ENCODE results near the gene INTS13.

INTS13 gene

DNA sequence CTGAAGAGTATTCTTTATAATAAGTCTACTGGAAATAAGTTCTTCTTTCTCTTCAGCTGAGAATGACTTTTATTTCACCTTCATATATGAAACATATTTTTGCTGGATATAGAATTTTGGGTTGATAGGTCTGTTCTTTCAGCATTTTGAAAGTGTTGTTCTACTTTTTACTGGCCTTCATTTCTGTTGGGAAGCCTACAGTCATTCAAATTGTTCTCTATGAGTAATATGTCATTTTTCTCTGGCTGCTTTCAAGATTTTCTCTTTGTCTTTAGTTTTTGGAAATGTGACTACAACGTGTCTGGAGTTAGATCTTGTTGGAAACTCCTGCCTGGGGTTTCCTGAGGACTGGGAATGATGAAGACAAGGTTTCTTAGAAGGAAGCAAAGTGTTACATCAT, 10.5 kb upstream of the INTS13 start:
- no peak overlapping the region for H3K4me3 ChIP-seq (ENCODE audit: low read depth, low read length)
- DNase-seq (ENCODE audit: low read depth), result no peak
- TF ChIP-seq, protein P1, sequence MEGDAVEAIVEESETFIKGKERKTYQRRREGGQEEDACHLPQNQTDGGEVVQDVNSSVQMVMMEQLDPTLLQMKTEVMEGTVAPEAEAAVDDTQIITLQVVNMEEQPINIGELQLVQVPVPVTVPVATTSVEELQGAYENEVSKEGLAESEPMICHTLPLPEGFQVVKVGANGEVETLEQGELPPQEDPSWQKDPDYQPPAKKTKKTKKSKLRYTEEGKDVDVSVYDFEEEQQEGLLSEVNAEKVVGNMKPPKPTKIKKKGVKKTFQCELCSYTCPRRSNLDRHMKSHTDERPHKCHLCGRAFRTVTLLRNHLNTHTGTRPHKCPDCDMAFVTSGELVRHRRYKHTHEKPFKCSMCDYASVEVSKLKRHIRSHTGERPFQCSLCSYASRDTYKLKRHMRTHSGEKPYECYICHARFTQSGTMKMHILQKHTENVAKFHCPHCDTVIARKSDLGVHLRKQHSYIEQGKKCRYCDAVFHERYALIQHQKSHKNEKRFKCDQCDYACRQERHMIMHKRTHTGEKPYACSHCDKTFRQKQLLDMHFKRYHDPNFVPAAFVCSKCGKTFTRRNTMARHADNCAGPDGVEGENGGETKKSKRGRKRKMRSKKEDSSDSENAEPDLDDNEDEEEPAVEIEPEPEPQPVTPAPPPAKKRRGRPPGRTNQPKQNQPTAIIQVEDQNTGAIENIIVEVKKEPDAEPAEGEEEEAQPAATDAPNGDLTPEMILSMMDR (conservative IDR thresholded peaks at IDR 0.05; ENCODE audit: low read depth, low read length), result no peak

DNA sequence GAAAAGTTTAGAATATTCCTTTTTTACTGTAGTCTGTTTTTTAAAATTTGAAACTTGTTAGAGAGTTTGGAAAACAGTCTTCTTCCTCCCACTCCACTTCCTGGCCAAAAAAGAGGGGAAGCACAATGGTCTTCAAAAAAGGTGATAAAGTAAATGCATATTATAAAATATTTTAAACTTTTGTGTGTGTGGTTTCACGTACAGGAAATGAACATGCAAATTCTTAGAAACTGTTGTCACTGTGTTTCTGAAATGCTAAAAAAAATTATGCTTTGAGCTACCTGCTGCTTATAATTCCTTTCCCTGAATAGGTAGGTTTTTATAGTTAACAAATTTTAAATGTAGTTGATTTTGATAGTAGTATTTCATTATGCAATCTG, 3.4 kb upstream of the INTS13 start:
- TF ChIP-seq, protein P1 (conservative IDR thresholded peaks at IDR 0.05; ENCODE audit: low read depth, low read length), result no peak
- H3K4me3 ChIP-seq (ENCODE audit: low read depth, low read length), result no peak overlapping the region
- peak; percentile 23 for DNase-seq (ENCODE audit: low read depth)

DNA sequence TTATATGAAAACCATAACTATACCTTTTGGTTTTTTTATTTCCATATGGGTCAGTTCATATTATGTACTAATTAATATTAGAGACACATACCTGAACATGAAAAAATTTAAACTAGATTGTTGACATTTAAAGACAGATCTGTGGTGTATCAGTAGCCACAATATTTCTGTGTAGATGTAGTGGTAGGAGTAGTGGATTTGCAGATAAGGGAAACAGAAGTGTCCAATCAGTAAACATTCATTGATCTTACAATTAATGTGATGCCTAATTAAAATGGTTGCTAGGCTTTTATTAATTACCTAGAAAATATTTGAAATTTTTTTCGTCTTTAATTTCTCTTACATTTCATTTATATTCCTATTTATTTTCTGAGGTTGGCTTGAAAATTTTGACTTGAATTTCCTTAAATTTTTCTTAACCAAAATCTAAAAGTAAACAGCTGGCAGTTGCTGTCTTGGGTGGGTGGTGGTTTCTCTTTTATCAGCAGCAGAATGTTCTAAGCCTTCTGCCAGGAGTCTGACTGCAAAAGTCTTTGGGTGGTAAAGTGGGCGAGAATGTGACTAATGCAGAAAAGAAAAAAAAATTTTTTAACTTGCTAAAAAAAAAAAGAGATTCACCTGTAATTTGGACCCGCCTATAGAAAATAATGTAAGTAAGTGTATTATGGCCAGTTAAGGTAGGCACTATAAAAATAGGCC, 2.9 kb upstream of the INTS13 start:
- H3K4me3 ChIP-seq (ENCODE audit: low read depth, low read length), result no peak overlapping the region
- peak; percentile 41 for DNase-seq (ENCODE audit: low read depth)
- TF ChIP-seq, protein P1 (conservative IDR thresholded peaks at IDR 0.05; ENCODE audit: low read depth, low read length), result no peak

DNA sequence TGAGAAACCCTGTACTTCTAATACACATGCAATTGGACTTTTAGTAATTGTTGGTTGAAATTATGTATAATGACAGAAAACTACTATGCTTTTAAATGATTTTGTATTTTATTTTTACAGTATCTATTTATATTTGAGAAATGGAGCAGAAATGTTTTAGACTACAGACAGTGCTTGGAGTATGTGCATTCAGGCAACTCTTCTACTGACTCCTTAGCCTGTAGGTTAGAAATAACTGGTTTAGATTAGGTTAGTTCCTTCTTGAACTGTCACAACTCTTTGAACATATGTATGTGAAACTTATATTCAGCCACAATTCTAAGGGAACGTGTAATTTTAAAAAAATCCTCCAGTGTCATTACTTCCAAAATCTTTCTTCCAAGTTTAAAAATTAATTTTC, 2.2 kb upstream of the INTS13 start:
- TF ChIP-seq, protein P1 (conservative IDR thresholded peaks at IDR 0.05; ENCODE audit: low read depth, low read length), result no peak
- DNase-seq (ENCODE audit: low read depth), result no peak
- peak overlapping the region; percentile 1 for H3K4me3 ChIP-seq (ENCODE audit: low read depth, low read length)

DNA sequence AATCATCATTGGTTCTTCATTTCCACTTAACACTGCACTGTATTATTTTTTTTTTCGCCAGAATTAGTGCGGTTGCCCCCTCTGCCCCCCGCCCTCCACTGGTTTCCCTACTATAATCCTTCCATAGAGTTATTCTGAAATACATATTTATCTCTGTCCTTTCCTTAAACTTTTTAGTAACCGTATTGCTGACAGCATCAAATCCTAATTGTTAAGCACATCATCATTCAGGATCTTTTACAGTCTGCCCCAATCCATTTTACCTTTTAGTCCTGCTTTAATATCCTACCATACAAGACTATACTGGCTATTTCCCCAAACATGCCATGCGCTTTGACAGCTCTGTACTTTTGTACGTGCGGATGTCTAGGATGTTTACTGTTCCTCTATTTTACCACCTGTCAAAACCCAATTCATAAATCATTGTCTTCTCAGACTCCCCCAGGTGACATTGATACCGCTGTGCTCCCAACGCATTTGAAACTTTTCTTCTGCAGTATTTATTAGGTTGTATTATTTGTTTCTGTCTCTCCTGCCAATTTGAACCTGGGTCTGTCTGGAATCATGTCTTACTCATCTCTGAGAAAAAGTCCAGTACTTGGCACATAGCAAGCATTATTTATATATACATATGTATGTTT, 1.5 kb upstream of the INTS13 start:
- H3K4me3 ChIP-seq (ENCODE audit: low read depth, low read length), result peak overlapping the region; percentile 80
- peak; percentile 25 for DNase-seq (ENCODE audit: low read depth)
- TF ChIP-seq, protein P1 (conservative IDR thresholded peaks at IDR 0.05; ENCODE audit: low read depth, low read length), result no peak

DNA sequence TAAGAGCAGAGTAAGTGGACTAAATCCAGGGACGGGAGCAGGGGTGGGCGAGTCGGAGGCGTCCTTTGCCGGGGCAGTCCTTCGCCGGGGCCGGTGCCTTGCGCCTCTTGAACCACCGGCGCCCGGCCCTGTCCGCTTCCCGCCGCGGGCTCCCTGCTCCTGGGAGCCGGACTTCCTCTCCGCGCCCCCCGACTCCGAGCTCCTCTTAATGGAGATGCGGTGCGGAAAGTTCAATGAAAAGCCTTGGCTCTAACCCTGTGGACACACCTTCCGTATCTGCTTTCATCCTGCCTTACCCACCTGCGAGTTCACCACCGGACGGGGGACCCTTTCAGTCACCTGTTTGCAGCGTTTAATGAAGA, 901 bp upstream of the INTS13 start:
- TF ChIP-seq, protein P1 (conservative IDR thresholded peaks at IDR 0.05; ENCODE audit: low read depth, low read length), result no peak
- peak overlapping the region; percentile 80 for H3K4me3 ChIP-seq (ENCODE audit: low read depth, low read length)
- DNase-seq (ENCODE audit: low read depth), result no peak

DNA sequence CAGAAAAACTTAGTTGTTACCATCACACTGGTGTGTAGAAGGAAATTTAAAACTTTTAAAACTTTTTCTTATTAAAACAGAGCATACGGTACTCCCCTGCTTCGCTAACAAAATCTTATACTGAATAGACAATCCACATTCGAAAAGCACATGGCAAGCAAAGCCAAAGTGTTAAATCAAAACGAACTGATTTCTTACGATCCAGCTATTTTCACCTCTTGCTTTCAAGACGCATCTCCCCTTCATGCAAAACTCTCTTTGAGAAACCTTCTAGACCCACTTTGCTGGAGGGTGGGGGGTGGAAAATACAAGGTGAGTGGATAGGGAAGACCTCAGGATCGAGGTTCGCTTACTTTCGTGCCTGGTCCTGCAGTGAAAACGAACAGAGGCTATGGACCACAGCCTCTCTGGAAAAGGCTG, 328 bp downstream of the INTS13 start:
- no peak for DNase-seq (ENCODE audit: low read depth)
- peak overlapping the region; percentile 80 for H3K4me3 ChIP-seq (ENCODE audit: low read depth, low read length)
- TF ChIP-seq, protein P1 (conservative IDR thresholded peaks at IDR 0.05; ENCODE audit: low read depth, low read length), result no peak

Measured in choroid plexus epithelial cell (primary cell).